ENCODE measurements around the gene ABLIM2.

Gene ABLIM2

DNA sequence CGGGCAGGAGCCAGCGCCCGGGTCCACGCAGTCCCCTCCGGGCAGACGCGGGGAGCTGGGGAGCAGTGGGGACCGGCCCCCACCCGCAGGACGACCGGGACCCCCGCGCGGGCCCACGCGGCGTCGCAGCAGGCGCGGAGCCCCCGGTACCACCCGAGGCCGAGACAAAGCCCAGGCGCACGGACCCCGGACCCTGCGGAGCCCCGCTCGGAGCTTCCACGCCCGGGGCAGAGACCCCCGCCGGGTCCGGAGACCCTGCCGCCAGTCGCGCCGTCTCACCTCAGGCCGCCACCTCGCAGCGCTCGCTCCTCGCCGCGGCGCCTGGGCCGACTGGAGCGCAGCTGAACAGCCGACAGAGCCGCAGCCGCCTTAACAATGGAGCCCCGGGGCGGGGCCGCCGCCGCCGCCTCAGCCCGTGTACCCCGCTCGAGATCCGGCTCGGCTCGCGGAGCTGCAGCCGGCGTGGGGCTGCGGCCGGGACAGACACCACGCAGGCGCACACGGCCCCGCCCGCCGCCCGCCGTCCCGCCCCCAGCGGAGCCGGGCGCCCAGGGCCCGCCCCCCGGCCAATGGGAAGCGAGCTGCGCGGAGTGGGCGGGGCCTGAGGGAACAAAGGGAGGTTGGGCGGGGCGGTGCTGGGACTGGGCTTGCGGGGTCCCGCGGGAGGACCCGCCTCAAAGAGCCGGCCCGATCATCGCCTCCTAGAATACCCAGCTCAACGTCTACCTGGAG, 219.1 kb downstream of the ABLIM2 start, which contains the start of gene AFAP1:
Gene AFAP1, minus strand, starts transcription at position 485 of the 732 bp plus-strand sequence. CDS start 67,783 bp downstream, outside the sequence.
- peak within 1 kb of the TSS; percentile 91 for H3K56ac ChIP-seq (ENCODE audit: low read length)
- H3K27ac ChIP-seq (ENCODE audit: low read depth, low read length) = peak within 1 kb of the TSS; percentile 83
- peak within 1 kb of the TSS; percentile 7 for H3K4ac ChIP-seq (ENCODE audit: low read depth, low read length)
- peak within 1 kb of the TSS; percentile 76 for H3K4me3 ChIP-seq (ENCODE audit: low read length)
- peak; percentile 94 for DNase-seq
- peak within 1 kb of the TSS; percentile 19 for H3K18ac ChIP-seq (ENCODE audit: low read length)
- peaks cover 3% of the 10 kb centered on the region for H3K79me1 ChIP-seq (ENCODE audit: low read length)
- H2BK120ac ChIP-seq (ENCODE audit: low read depth, low read length) = peak within 1 kb of the TSS; percentile 1
- peak within 1 kb of the TSS; percentile 95 for H3K4me2 ChIP-seq (ENCODE audit: low read length)
- WGBS (ENCODE audit: extremely low coverage, insufficient coverage, low lambda C conversion rate) = no CpG with 5 or more reads among the region's 96 CpGs
- H4K8ac ChIP-seq (ENCODE audit: low read depth, low read length) = peak within 1 kb of the TSS; percentile 88
- no peak within 1 kb of the TSS for H2AK5ac ChIP-seq (ENCODE audit: low read length)
- peak within 1 kb of the TSS; percentile 91 for H3K23ac ChIP-seq (ENCODE audit: low read length)
- H2BK15ac ChIP-seq (replicated peaks; ENCODE audit: low read depth) = no peak within 1 kb of the TSS
- no peaks in the 10 kb centered on the region for H3K36me3 ChIP-seq (ENCODE audit: control insufficient read depth, insufficient read depth, low read length)
- peaks cover 31% of the 10 kb centered on the region for H3K79me2 ChIP-seq (ENCODE audit: control insufficient read depth, insufficient read depth, low read length)
- H3K27me3 ChIP-seq (ENCODE audit: insufficient read depth, low read length, poor library complexity) = no peaks in the 10 kb centered on the region
- H3K9ac ChIP-seq (ENCODE audit: low read length) = peak within 1 kb of the TSS; percentile 88
- H4K5ac ChIP-seq (ENCODE audit: low read length) = no peak within 1 kb of the TSS
- no peak within 1 kb of the TSS for H2BK5ac ChIP-seq (ENCODE audit: low read length)
- H3K4me1 ChIP-seq (ENCODE audit: control insufficient read depth, low read depth, low read length) = peaks cover 9% of the 10 kb centered on the region

DNA sequence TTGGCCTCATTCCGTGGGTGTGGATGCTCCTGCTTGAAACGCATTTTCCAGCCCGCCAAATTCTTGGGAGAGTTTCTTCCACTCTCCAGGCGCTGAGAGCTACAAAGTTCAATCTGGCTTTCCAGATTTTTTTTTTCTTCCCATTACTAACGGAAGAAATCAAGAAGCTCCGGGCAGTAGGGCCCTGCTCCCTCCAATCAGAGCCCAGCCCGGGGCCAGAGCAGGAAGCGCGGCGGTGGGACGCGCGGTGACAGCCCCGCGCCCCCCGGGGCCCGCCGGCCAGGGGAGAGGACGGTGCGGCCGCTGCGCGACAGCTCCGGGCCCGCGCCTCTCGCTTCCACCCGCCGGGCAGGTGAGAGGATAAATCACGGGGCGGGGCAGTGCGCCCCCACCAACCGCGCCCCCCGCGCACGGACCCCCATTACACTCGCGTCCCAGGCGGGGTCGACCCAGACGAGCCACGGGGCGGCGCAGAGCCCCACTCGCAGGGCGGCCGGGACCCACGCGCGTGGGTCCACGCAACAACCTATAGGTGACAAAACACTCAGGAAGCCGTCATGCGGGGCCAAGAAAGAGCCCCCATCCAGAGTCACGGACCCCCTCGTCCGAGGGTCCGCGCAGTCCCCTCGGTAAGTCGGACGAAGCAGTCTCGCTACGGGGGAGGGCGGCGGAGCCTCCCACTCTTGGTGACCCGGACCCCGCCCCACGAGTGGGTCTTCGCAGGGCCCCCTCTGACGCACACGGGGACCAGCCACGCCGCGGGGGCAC, 219.8 kb downstream of the ABLIM2 start:
- no peak overlapping the region for H2AK5ac ChIP-seq (ENCODE audit: low read length)
- no CpG with 5 or more reads among the region's 75 CpGs for WGBS (ENCODE audit: extremely low coverage, insufficient coverage, low lambda C conversion rate)
- peak overlapping the region; percentile 91 for H3K23ac ChIP-seq (ENCODE audit: low read length)
- H3K27me3 ChIP-seq (ENCODE audit: insufficient read depth, low read length, poor library complexity) = no peaks in the 10 kb centered on the region
- peak overlapping the region; percentile 88 for H4K8ac ChIP-seq (ENCODE audit: low read depth, low read length)
- peak overlapping the region; percentile 91 for H3K56ac ChIP-seq (ENCODE audit: low read length)
- H3K27ac ChIP-seq (ENCODE audit: low read depth, low read length) = peak overlapping the region; percentile 83
- peak; percentile 71 for DNase-seq
- H3K18ac ChIP-seq (ENCODE audit: low read length) = peak overlapping the region; percentile 19
- H2BK5ac ChIP-seq (ENCODE audit: low read length) = peak overlapping the region; percentile 21
- peak overlapping the region; percentile 7 for H3K4ac ChIP-seq (ENCODE audit: low read depth, low read length)
- peak overlapping the region; percentile 88 for H3K9ac ChIP-seq (ENCODE audit: low read length)
- H3K36me3 ChIP-seq (ENCODE audit: control insufficient read depth, insufficient read depth, low read length) = peaks cover 2% of the 10 kb centered on the region
- no peak overlapping the region for H4K5ac ChIP-seq (ENCODE audit: low read length)
- H2BK15ac ChIP-seq (replicated peaks; ENCODE audit: low read depth) = no peak overlapping the region
- peaks cover 10% of the 10 kb centered on the region for H3K79me1 ChIP-seq (ENCODE audit: low read length)
- H3K4me3 ChIP-seq (ENCODE audit: low read length) = peak overlapping the region; percentile 76
- peak overlapping the region; percentile 1 for H2BK120ac ChIP-seq (ENCODE audit: low read depth, low read length)
- peaks cover 38% of the 10 kb centered on the region for H3K79me2 ChIP-seq (ENCODE audit: control insufficient read depth, insufficient read depth, low read length)
- H3K4me1 ChIP-seq (ENCODE audit: control insufficient read depth, low read depth, low read length) = peaks cover 9% of the 10 kb centered on the region
- peak overlapping the region; percentile 95 for H3K4me2 ChIP-seq (ENCODE audit: low read length)

DNA sequence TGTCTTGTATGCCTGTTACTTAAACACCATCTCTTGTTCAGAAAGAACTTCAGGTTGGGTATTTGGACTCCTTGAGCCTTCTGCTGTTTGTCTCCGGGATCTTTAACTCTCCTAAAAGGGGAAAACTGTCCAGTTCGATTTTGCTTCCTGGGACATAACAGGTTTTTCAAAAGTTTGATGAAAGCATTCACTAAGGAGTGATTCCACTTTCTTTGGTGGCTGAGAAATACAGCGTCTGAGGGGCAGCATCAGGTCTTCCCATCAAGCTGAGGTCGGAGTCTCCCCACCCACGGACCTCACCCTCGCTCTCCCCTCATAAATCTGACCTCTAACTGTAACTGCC, 220.4 kb downstream of the ABLIM2 start:
- Histone ChIP-seq H2AK5ac (ENCODE audit: low read length) (no peak overlapping the region), H3K4me3 (ENCODE audit: low read length) (peak overlapping the region; percentile 76), H4K8ac (ENCODE audit: low read depth, low read length) (no peak overlapping the region), H3K4me2 (ENCODE audit: low read length) (peak overlapping the region; percentile 95), H3K56ac (ENCODE audit: low read length) (peak overlapping the region; percentile 91), H3K23ac (ENCODE audit: low read length) (no peak overlapping the region), H3K79me1 (ENCODE audit: low read length) (peaks cover 12% of the 10 kb centered on the region), H2BK15ac (replicated peaks; ENCODE audit: low read depth) (no peak overlapping the region), H3K27ac (ENCODE audit: low read depth, low read length) (no peak overlapping the region), H3K36me3 (ENCODE audit: control insufficient read depth, insufficient read depth, low read length) (peaks cover 2% of the 10 kb centered on the region), H3K9ac (ENCODE audit: low read length) (peak overlapping the region; percentile 88), H3K27me3 (ENCODE audit: insufficient read depth, low read length, poor library complexity) (no peaks in the 10 kb centered on the region), H4K5ac (ENCODE audit: low read length) (no peak overlapping the region), H3K4ac (ENCODE audit: low read depth, low read length) (no peak overlapping the region), H2BK120ac (ENCODE audit: low read depth, low read length) (no peak overlapping the region), H3K18ac (ENCODE audit: low read length) (no peak overlapping the region), H2BK5ac (ENCODE audit: low read length) (peak overlapping the region; percentile 21), H3K4me1 (ENCODE audit: control insufficient read depth, low read depth, low read length) (peaks cover 9% of the 10 kb centered on the region), H3K79me2 (ENCODE audit: control insufficient read depth, insufficient read depth, low read length) (peaks cover 43% of the 10 kb centered on the region)
- DNase-seq = no peak
- no CpG with 5 or more reads among the region's 6 CpGs for WGBS (ENCODE audit: extremely low coverage, insufficient coverage, low lambda C conversion rate)

DNA sequence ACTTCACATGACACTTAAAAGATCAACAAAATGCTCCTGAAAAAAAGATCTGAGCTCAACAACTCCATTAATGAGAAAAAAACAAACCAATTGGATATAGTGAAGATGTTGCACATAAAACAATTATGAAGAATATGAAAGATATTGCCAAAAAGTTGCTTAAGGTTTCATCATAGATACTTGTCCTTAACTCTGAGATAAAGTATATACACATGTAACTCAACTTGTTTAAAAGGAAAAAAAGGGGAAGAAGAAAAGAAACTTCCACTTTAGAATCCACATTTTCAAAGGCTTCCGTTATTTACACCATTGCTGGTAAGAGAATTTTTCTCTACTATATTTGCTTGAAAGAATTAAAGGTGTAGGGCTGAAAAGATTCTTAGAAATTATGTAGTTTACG, 221.6 kb downstream of the ABLIM2 start:
- no peak overlapping the region for H3K9ac ChIP-seq (ENCODE audit: low read length)
- H2BK15ac ChIP-seq (replicated peaks; ENCODE audit: low read depth) = no peak overlapping the region
- no peak overlapping the region for H4K8ac ChIP-seq (ENCODE audit: low read depth, low read length)
- no peak overlapping the region for H3K4me2 ChIP-seq (ENCODE audit: low read length)
- no peak overlapping the region for H3K23ac ChIP-seq (ENCODE audit: low read length)
- no CpG with 5 or more reads among the region's 2 CpGs for WGBS (ENCODE audit: extremely low coverage, insufficient coverage, low lambda C conversion rate)
- no peak overlapping the region for H2AK5ac ChIP-seq (ENCODE audit: low read length)
- no peak overlapping the region for H3K18ac ChIP-seq (ENCODE audit: low read length)
- H3K27ac ChIP-seq (ENCODE audit: low read depth, low read length) = no peak overlapping the region
- peaks cover 2% of the 10 kb centered on the region for H3K36me3 ChIP-seq (ENCODE audit: control insufficient read depth, insufficient read depth, low read length)
- peaks cover 48% of the 10 kb centered on the region for H3K79me2 ChIP-seq (ENCODE audit: control insufficient read depth, insufficient read depth, low read length)
- no peak overlapping the region for H2BK5ac ChIP-seq (ENCODE audit: low read length)
- peaks cover 15% of the 10 kb centered on the region for H3K79me1 ChIP-seq (ENCODE audit: low read length)
- no peak overlapping the region for H2BK120ac ChIP-seq (ENCODE audit: low read depth, low read length)
- no peak overlapping the region for H3K56ac ChIP-seq (ENCODE audit: low read length)
- no peak overlapping the region for H3K4ac ChIP-seq (ENCODE audit: low read depth, low read length)
- no peak overlapping the region for H4K5ac ChIP-seq (ENCODE audit: low read length)
- no peak for DNase-seq
- H3K4me3 ChIP-seq (ENCODE audit: low read length) = no peak overlapping the region
- no peaks in the 10 kb centered on the region for H3K27me3 ChIP-seq (ENCODE audit: insufficient read depth, low read length, poor library complexity)
- H3K4me1 ChIP-seq (ENCODE audit: control insufficient read depth, low read depth, low read length) = peaks cover 9% of the 10 kb centered on the region

DNA sequence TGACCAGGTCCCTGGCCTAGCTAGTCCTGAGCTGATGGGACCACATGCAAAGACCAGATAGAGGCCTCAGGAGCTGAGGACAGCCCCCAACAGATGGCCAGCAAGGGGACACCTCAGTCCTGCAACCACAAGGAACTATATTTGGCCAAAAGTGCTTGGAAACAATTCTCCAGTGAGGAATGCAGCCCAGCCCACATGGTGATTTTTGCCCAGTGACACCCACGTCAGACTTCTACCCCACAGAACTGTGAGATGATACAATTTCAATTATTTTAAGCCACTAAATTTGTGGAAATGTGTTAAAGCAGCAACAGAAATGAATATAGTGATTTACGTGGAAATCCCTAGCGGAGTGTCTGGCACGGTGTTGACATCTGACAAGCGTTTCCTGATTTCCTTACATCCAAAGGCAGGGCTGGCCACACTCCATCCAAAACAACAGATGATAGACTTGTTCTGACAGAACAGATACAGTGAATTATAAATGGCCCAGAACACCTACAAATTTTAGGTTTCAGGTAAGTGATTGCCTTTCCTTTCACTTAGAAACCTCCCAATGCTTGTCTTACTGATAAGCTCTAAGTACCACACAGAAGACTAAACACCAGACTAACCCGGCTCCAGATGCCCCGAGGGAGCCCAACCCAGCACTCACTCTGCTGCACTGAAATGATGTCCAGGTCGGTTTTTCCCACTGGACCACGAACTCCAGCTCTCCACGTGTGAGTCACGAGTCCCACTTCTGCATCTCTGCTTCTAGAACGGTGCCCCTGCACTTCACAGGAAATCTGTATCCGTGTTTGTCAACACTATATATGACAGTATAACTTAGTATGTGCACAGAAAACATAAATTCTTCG, 224.7 kb downstream of the ABLIM2 start:
- no peak overlapping the region for H2BK15ac ChIP-seq (replicated peaks; ENCODE audit: low read depth)
- no peak overlapping the region for H3K4me2 ChIP-seq (ENCODE audit: low read length)
- no peak overlapping the region for H3K56ac ChIP-seq (ENCODE audit: low read length)
- H3K4ac ChIP-seq (ENCODE audit: low read depth, low read length) = no peak overlapping the region
- peaks cover 10% of the 10 kb centered on the region for H3K4me1 ChIP-seq (ENCODE audit: control insufficient read depth, low read depth, low read length)
- no peak overlapping the region for H3K27ac ChIP-seq (ENCODE audit: low read depth, low read length)
- H3K79me2 ChIP-seq (ENCODE audit: control insufficient read depth, insufficient read depth, low read length) = peaks cover 69% of the 10 kb centered on the region
- H4K5ac ChIP-seq (ENCODE audit: low read length) = no peak overlapping the region
- no peak overlapping the region for H4K8ac ChIP-seq (ENCODE audit: low read depth, low read length)
- H3K9ac ChIP-seq (ENCODE audit: low read length) = no peak overlapping the region
- no peak overlapping the region for H3K4me3 ChIP-seq (ENCODE audit: low read length)
- no peak overlapping the region for H2BK5ac ChIP-seq (ENCODE audit: low read length)
- peaks cover 2% of the 10 kb centered on the region for H3K36me3 ChIP-seq (ENCODE audit: control insufficient read depth, insufficient read depth, low read length)
- H3K27me3 ChIP-seq (ENCODE audit: insufficient read depth, low read length, poor library complexity) = no peaks in the 10 kb centered on the region
- no peak overlapping the region for H3K18ac ChIP-seq (ENCODE audit: low read length)
- H3K79me1 ChIP-seq (ENCODE audit: low read length) = peaks cover 27% of the 10 kb centered on the region
- H3K23ac ChIP-seq (ENCODE audit: low read length) = no peak overlapping the region
- no peak overlapping the region for H2AK5ac ChIP-seq (ENCODE audit: low read length)
- H2BK120ac ChIP-seq (ENCODE audit: low read depth, low read length) = no peak overlapping the region
- no peak for DNase-seq
- WGBS (ENCODE audit: extremely low coverage, insufficient coverage, low lambda C conversion rate) = no CpG with 5 or more reads among the region's 14 CpGs

Measured in mesendoderm (in vitro differentiated cells).